Measurements from ENCODE around the gene PHF19.

The PHF19 gene

DNA sequence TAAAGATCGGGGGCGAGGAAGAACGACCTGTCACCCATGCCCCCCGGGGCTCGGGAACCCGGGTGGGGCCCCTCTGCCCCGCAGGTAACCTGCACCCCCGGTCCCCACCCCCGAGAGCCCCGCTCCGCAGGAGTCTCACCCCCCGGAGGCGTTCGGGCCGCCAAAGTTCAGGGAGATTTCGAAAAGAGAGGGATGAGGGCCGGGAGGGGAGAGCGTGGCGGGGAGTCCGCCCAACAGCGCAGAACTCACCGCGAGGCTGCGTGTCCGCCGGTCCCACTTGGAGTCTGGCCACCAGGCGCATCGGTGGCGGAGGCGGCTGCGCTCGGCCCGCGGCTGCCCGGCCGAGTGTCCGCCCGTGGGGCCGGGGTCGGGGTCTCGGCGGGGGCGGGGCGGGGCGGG lies at the start of gene PHF19:
Gene PHF19, minus strand, starts transcription at position 347 of the 399 bp plus-strand sequence. CDS start 2,447 bp downstream, outside the sequence.
- TF ChIP-seq CTCF (IDR thresholded peaks at IDR 0.05; ENCODE audit: low read depth, low read length, poor library complexity, severe bottlenecking) (no peak), EZH2phosphoT487 (IDR thresholded peaks at IDR 0.05; ENCODE audit: borderline replicate concordance, low read length) (no peak)
- Histone ChIP-seq H3K79me2 (ENCODE audit: control insufficient read depth, low read length) (peaks cover 40% of the 10 kb centered on the region), H3K9me2 (replicated peaks; ENCODE audit: control insufficient read depth, low read length) (no peaks in the 10 kb centered on the region)

GRCh38 chr9:120926397-120926928 lies 49.5 kb upstream of the PHF19 start, which contains the start of gene TRAF1:
TRAF1 (minus strand) TSS chr9:120926796; CDS start chr9:120926075, 721 bp downstream.
- peaks cover 97% of the 10 kb centered on the region for H3K4me1 ChIP-seq (ENCODE audit: control insufficient read depth, low read length)
- peak within 1 kb of the TSS; percentile 88 for H3K4me3 ChIP-seq (ENCODE audit: low read length)
- peak within 1 kb of the TSS; percentile 82 for H3K27ac ChIP-seq (ENCODE audit: low read depth, low read length)
- no peaks in the 10 kb centered on the region for H3K27me3 ChIP-seq (ENCODE audit: control insufficient read depth, low read length)
- no peaks in the 10 kb centered on the region for H3K9me3 ChIP-seq (ENCODE audit: control insufficient read depth, insufficient read depth, low read length)
- no peaks in the 10 kb centered on the region for H4K20me1 ChIP-seq (ENCODE audit: control insufficient read depth, insufficient read depth, low read depth, low read length)
- TF ChIP-seq CTCF (IDR thresholded peaks at IDR 0.05; ENCODE audit: low read depth, low read length, poor library complexity, severe bottlenecking), result no peak
- TF ChIP-seq EZH2phosphoT487 (IDR thresholded peaks at IDR 0.05; ENCODE audit: borderline replicate concordance, low read length), result no peak
- H3K9me2 ChIP-seq (replicated peaks; ENCODE audit: control insufficient read depth, low read length), result no peaks in the 10 kb centered on the region
- H3K79me2 ChIP-seq (ENCODE audit: control insufficient read depth, low read length), result peaks cover 13% of the 10 kb centered on the region
- peak within 1 kb of the TSS; percentile 95 for H3K4me2 ChIP-seq (ENCODE audit: low read length)
- H3K36me3 ChIP-seq (ENCODE audit: control insufficient read depth, low read length), result peaks cover 15% of the 10 kb centered on the region; the same call in 1 of the 2 replicates
- peaks cover 26% of the 10 kb centered on the region for H3F3A ChIP-seq (ENCODE audit: control insufficient read depth, insufficient read depth)

More for the DNA sequence above, at the start of gene PHF19:
- H4K20me1 ChIP-seq (ENCODE audit: control insufficient read depth, insufficient read depth, low read depth, low read length), result no peaks in the 10 kb centered on the region
- H3K4me2 ChIP-seq (ENCODE audit: low read length), result peak within 1 kb of the TSS; percentile 98
- peaks cover 38% of the 10 kb centered on the region for H3F3A ChIP-seq (ENCODE audit: control insufficient read depth, insufficient read depth)
- H3K27me3 ChIP-seq (ENCODE audit: control insufficient read depth, low read length), result no peaks in the 10 kb centered on the region
- no peaks in the 10 kb centered on the region for H3K9me3 ChIP-seq (ENCODE audit: control insufficient read depth, insufficient read depth, low read length)
- H3K4me3 ChIP-seq (ENCODE audit: low read length), result peak within 1 kb of the TSS; percentile 93
- peak within 1 kb of the TSS; percentile 97 for H3K27ac ChIP-seq (ENCODE audit: low read depth, low read length)
- H3K4me1 ChIP-seq (ENCODE audit: control insufficient read depth, low read length), result peaks cover 80% of the 10 kb centered on the region
- H3K36me3 ChIP-seq (ENCODE audit: control insufficient read depth, low read length), result peaks cover 61% of the 10 kb centered on the region

GRCh38 chr9:120925535-120926396 lies 48.8 kb upstream of the PHF19 start:
- H3K27ac ChIP-seq (ENCODE audit: low read depth, low read length), result peak overlapping the region; percentile 82
- no peaks in the 10 kb centered on the region for H4K20me1 ChIP-seq (ENCODE audit: control insufficient read depth, insufficient read depth, low read depth, low read length)
- peak overlapping the region; percentile 95 for H3K4me2 ChIP-seq (ENCODE audit: low read length)
- peaks cover 97% of the 10 kb centered on the region for H3K4me1 ChIP-seq (ENCODE audit: control insufficient read depth, low read length)
- peaks cover 15% of the 10 kb centered on the region for H3K36me3 ChIP-seq (ENCODE audit: control insufficient read depth, low read length)
- peaks cover 13% of the 10 kb centered on the region for H3K79me2 ChIP-seq (ENCODE audit: control insufficient read depth, low read length)
- no peaks in the 10 kb centered on the region for H3K9me3 ChIP-seq (ENCODE audit: control insufficient read depth, insufficient read depth, low read length)
- peak overlapping the region; percentile 88 for H3K4me3 ChIP-seq (ENCODE audit: low read length)
- TF ChIP-seq CTCF (IDR thresholded peaks at IDR 0.05; ENCODE audit: low read depth, low read length, poor library complexity, severe bottlenecking) (no peak), EZH2phosphoT487 (IDR thresholded peaks at IDR 0.05; ENCODE audit: borderline replicate concordance, low read length) (no peak)
- no peaks in the 10 kb centered on the region for H3K9me2 ChIP-seq (replicated peaks; ENCODE audit: control insufficient read depth, low read length)
- H3K27me3 ChIP-seq (ENCODE audit: control insufficient read depth, low read length), result no peaks in the 10 kb centered on the region
- peaks cover 19% of the 10 kb centered on the region for H3F3A ChIP-seq (ENCODE audit: control insufficient read depth, insufficient read depth)

Data from DOHH2 (cell line).